DND-41 (cell line): ENCODE results near the gene SC5D.

Source experiments
- EZH2 ChIP-seq: IDR thresholded peaks from 3 replicates; pipeline ENCODE4 v1.6.1; 2012; ENCODE audit warnings: borderline replicate concordance, low read depth, mild to moderate bottlenecking, moderate library complexity, low read length, inconsistent platforms; ENCODE audit not compliant: severe bottlenecking
- TF ChIP-seq, protein P1 (sequence below): IDR thresholded peaks from 2 replicates; pipeline ENCODE4 v1.5.1; 2012; ENCODE audit warnings: borderline replicate concordance, low read length, moderate library complexity, mild to moderate bottlenecking; ENCODE audit not compliant: poor library complexity, severe bottlenecking; ENCODE audit errors: extremely low read depth

DNA sequence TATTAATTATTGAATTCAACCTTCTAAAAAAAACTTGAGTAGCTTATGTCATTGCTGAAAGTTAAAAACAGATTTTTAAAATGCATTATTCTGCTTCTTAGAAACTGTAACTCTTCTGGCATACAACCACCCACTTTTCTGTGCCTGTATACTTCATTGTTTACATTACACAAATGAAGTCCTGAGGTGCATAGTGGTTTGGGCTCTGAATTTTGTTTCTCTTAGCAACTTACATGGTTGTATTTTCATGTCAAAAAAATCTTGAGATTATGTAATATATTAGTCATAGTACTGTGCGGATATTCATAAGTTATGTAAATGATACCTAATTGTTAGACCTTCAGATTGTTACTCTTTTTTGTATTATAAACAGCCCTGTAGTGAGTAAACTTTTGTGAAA, 12.2 kb downstream of the SC5D start:
- TF ChIP-seq, protein P1, sequence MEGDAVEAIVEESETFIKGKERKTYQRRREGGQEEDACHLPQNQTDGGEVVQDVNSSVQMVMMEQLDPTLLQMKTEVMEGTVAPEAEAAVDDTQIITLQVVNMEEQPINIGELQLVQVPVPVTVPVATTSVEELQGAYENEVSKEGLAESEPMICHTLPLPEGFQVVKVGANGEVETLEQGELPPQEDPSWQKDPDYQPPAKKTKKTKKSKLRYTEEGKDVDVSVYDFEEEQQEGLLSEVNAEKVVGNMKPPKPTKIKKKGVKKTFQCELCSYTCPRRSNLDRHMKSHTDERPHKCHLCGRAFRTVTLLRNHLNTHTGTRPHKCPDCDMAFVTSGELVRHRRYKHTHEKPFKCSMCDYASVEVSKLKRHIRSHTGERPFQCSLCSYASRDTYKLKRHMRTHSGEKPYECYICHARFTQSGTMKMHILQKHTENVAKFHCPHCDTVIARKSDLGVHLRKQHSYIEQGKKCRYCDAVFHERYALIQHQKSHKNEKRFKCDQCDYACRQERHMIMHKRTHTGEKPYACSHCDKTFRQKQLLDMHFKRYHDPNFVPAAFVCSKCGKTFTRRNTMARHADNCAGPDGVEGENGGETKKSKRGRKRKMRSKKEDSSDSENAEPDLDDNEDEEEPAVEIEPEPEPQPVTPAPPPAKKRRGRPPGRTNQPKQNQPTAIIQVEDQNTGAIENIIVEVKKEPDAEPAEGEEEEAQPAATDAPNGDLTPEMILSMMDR, result no peak
- TF ChIP-seq EZH2, result no peak
